Osteoblast (primary cell): ENCODE results near the gene ZNF142. TPM values are rescaled to one million over a fixed set of nuclear protein-coding genes. Genes with fewer than 3 reads are reported as not detected.

Source experiments
- DNase-seq: peaks from one replicate; pipeline ENCODE4 v3.0.0; 2011; ENCODE audit warnings: low spot score, mixed read lengths; ENCODE audit not compliant: insufficient read length; ENCODE audit errors: missing footprints
- H2AFZ ChIP-seq: 2 replicates; pipeline ENCODE4 v1.6.0; 2011; ENCODE audit warnings: mild to moderate bottlenecking, low read length
- H3K27ac ChIP-seq: 2 replicates; pipeline ENCODE4 v1.5.1; 2011; ENCODE audit warnings: mild to moderate bottlenecking, low read depth, low read length, moderate library complexity
- H3K27me3 ChIP-seq: 2 replicates; pipeline ENCODE4 v1.6.0; 2012; ENCODE audit warnings: mild to moderate bottlenecking, control low read depth, inconsistent platforms, low read length, moderate library complexity; ENCODE audit not compliant: insufficient read depth
- H3K36me3 ChIP-seq: 2 replicates; pipeline ENCODE4 v1.5.1; 2011; ENCODE audit warnings: mild to moderate bottlenecking, low read length, control low read depth, moderate library complexity; ENCODE audit not compliant: insufficient read depth
- H3K4me1 ChIP-seq: 2 replicates; pipeline ENCODE4 v1.5.1; 2011; ENCODE audit warnings: mild to moderate bottlenecking, low read length, control low read depth, moderate library complexity; ENCODE audit not compliant: insufficient read depth
- H3K4me2 ChIP-seq: 2 replicates; pipeline ENCODE4 v1.6.0; 2011; ENCODE audit warnings: mild to moderate bottlenecking, low read length; ENCODE audit not compliant: insufficient read depth
- H3K4me3 ChIP-seq: fragments of 200-600 bp; sonication (generic); 3 replicates; pipeline ENCODE4 v1.5.1; 2012; ENCODE audit warnings: mild to moderate bottlenecking, low read length, inconsistent platforms; ENCODE audit not compliant: insufficient read depth
- H3K79me2 ChIP-seq: 2 replicates; pipeline ENCODE4 v1.6.0; 2012; ENCODE audit warnings: mild to moderate bottlenecking, low read length, control low read depth, inconsistent platforms; ENCODE audit not compliant: insufficient read depth
- H3K9me3 ChIP-seq: 2 replicates; pipeline ENCODE4 v1.5.1; 2011; ENCODE audit warnings: low read depth, low read length, control low read depth
- H4K20me1 ChIP-seq: 2 replicates; pipeline ENCODE4 v1.6.0; 2012; ENCODE audit warnings: mild to moderate bottlenecking, low read length, control low read depth; ENCODE audit not compliant: insufficient read depth
- total RNA-seq: library from RNA; depleted of rRNA; stranded (reverse); fragments of >200 nt; gene quantifications from 2 replicates; pipeline ENCODE4 v1.2.3, GENCODE V29; 2012
- TF ChIP-seq, protein P1 (sequence below): IDR thresholded peaks from 2 replicates; pipeline ENCODE4 v1.5.1; 2011; ENCODE audit warnings: mild to moderate bottlenecking, low read depth, low read length, moderate library complexity; ENCODE audit errors: extremely low read depth

ZNF142 gene
- total RNA-seq, 1 donor, result 14.8 TPM

GRCh38 chr2:218622606-218623365 lies 36.6 kb downstream of the ZNF142 start:
- Histone ChIP-seq H3K4me1 (no peaks in the 10 kb centered on the region), H3K9me3 (no peaks in the 10 kb centered on the region), H4K20me1 (no peaks in the 10 kb centered on the region), H3K4me3 (no peak overlapping the region), H3K27me3 (no peaks in the 10 kb centered on the region), H3K4me2 (no peak overlapping the region), H3K79me2 (no peaks in the 10 kb centered on the region), H3K36me3 (no peaks in the 10 kb centered on the region), H2AFZ (no peak overlapping the region), H3K27ac (no peak overlapping the region)
- TF ChIP-seq, protein P1, sequence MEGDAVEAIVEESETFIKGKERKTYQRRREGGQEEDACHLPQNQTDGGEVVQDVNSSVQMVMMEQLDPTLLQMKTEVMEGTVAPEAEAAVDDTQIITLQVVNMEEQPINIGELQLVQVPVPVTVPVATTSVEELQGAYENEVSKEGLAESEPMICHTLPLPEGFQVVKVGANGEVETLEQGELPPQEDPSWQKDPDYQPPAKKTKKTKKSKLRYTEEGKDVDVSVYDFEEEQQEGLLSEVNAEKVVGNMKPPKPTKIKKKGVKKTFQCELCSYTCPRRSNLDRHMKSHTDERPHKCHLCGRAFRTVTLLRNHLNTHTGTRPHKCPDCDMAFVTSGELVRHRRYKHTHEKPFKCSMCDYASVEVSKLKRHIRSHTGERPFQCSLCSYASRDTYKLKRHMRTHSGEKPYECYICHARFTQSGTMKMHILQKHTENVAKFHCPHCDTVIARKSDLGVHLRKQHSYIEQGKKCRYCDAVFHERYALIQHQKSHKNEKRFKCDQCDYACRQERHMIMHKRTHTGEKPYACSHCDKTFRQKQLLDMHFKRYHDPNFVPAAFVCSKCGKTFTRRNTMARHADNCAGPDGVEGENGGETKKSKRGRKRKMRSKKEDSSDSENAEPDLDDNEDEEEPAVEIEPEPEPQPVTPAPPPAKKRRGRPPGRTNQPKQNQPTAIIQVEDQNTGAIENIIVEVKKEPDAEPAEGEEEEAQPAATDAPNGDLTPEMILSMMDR, result no peak
- no peak for DNase-seq

GRCh38 chr2:218621007-218621406 lies 38.4 kb downstream of the ZNF142 start:
- H3K4me1 ChIP-seq, result no peaks in the 10 kb centered on the region
- H3K27me3 ChIP-seq, result no peaks in the 10 kb centered on the region
- H3K4me3 ChIP-seq, result no peak overlapping the region
- TF ChIP-seq, protein P1, result no peak
- no peaks in the 10 kb centered on the region for H3K79me2 ChIP-seq
- no peak overlapping the region for H3K27ac ChIP-seq
- no peaks in the 10 kb centered on the region for H4K20me1 ChIP-seq
- no peaks in the 10 kb centered on the region for H3K36me3 ChIP-seq
- DNase-seq, result no peak
- H2AFZ ChIP-seq, result no peak overlapping the region
- H3K9me3 ChIP-seq, result no peaks in the 10 kb centered on the region
- H3K4me2 ChIP-seq, result no peak overlapping the region

- Histone ChIP-seq H3K4me1 (no peaks in the 10 kb centered on the region), H3K27me3 (no peaks in the 10 kb centered on the region), H3K79me2 (no peaks in the 10 kb centered on the region), H3K36me3 (no peaks in the 10 kb centered on the region), H2AFZ (no peak overlapping the region), H3K27ac (no peak overlapping the region), H3K9me3 (no peaks in the 10 kb centered on the region), H3K4me3 (no peak overlapping the region), H4K20me1 (no peaks in the 10 kb centered on the region), H3K4me2 (no peak overlapping the region)
- TF ChIP-seq, protein P1, result peak; percentile 24
- peak; percentile 72 for DNase-seq
These were observed 41.1 kb downstream of the ZNF142 start for GRCh38 chr2:218618102-218618860.

- H3K79me2 ChIP-seq, result no peaks in the 10 kb centered on the region
- no peaks in the 10 kb centered on the region for H4K20me1 ChIP-seq
- no peak for DNase-seq
- no peaks in the 10 kb centered on the region for H3K4me1 ChIP-seq
- no peaks in the 10 kb centered on the region for H3K36me3 ChIP-seq
- no peak overlapping the region for H3K27ac ChIP-seq
- H3K4me3 ChIP-seq, result no peak overlapping the region
- H3K4me2 ChIP-seq, result no peak overlapping the region
- H3K9me3 ChIP-seq, result no peaks in the 10 kb centered on the region
- TF ChIP-seq, protein P1, result no peak
- no peaks in the 10 kb centered on the region for H3K27me3 ChIP-seq
- H2AFZ ChIP-seq, result no peak overlapping the region
These were observed 43.5 kb downstream of the ZNF142 start for GRCh38 chr2:218615868-218616315.
